Activated CD4-positive, alpha-beta T cell treated with anti-CD3 and anti-CD28 coated beads, Interleukin-2, amount 50 U/mL, for 4 hours (primary cell): ENCODE data around the gene TRIM10.

Experiments used
- DNase-seq, 2 experiments: peaks; one replicate each; pipeline ENCODE4 v3.0.0-alpha.2; 2020

Gene TRIM10

GRCh38 chr6:30160785-30161531 lies at the start of gene TRIM10:
TRIM10 (minus strand) TSS chr6:30161211; CDS start chr6:30160858, 353 bp downstream.
- DNase-seq: no peak

- no peak for DNase-seq
Observed at GRCh38 chr6:30207619-30208295, 46.7 kb upstream of the TRIM10 start.

DNA sequence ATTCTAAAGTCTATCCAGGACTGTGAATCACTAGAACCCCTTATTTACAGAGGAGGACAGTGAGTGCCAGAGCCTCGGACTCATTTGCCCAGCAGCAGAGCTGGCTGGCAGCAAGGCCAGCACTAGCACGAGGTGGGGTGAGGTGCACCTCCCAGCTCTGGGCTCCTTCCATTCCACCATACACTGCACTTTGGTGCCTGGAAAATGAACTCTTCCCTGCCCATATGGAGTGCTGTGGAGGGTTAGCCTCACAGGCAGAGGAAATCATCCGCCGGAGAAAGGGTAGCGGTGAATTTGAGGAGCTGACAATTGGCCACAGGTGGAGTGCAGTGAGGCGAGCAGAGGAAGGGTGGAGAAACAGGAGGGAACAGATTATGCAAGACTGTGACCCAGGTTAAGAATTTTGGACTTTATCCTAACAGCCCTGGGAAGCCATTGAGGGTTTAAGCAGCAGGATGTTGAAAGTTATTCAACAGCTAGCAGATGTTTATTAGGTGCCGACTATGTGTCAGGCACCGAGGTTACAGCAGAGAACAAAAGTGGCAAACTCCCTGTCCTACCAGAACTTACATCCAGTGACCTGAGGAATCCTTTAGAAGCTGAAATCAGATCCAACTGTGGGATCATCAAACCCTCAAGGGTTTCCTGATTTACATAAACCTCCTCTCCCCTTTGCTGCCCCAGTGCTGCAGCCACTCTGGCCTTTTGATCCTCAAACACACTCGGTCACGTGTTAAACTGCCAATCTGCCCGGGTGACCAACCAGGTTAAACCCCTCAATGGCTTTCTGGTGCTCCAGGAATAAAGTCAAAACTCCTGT lies 46.0 kb upstream of the TRIM10 start:
- no peak for DNase-seq

DNA sequence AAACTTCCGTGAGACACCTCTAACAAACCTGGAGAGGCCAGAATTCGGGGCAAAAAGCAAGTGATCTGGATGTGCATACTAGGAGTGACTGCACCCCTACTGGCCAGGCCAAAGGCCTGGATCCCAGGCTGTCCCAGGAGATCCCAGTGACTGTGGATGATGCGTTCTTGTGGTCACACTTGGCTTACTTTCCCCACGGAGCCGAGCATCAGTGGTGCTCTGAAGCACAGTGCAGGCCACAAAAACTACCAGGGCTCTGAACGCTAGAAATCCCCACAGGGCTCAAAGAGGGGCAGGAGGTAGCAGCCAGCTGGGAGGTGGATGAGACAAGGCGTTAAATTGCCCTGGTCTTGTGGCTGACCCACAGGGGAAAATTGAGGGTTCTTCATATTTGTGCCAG lies 45.1 kb upstream of the TRIM10 start:
- DNase-seq: no peak

DNA sequence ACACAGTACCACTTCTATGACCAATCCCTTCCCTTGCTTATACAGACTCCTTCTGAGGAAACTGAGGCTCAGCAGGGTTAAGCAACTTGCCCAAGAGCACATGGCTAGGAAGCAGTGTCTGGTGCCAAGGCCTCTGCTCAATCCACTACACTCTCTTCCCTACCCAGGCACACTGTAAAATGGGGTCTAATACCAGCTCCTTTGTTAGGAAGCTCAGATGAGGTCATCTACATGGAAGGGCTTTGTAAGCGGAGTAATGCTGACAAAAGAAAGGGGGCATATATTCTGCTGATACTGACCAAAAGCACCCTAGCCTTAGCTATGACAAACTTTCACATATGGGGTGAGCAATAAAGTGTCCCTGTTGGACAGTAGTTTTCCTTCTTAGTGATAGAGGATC lies 43.1 kb upstream of the TRIM10 start:
- no peak for DNase-seq

- DNase-seq: no peak
Observed at GRCh38 chr6:30202366-30202765, 41.4 kb upstream of the TRIM10 start.

GRCh38 chr6:30200551-30201281 lies 39.7 kb upstream of the TRIM10 start:
- no peak for DNase-seq

- no peak for DNase-seq
Observed at GRCh38 chr6:30198166-30199084, 37.4 kb upstream of the TRIM10 start.

DNA sequence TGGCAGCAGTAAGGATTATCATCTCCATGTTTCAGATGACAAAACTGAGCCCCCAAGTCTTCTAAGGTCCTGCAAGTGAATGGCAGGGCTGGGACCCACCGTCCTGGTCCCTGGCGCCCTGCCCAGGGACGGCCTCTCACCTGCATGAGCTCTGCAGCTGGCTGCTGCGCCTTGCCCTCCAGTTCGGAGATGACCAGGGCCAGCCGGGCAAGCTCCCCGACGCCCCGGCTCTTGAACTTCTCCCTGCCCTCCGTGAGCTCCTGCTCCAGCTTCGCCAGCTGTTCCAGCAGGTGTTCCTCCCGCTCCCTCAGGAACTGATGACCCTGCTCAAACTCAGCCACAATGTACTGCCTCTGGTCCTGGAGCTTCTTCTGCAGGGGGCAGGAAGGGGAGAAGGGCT lies 35.4 kb upstream of the TRIM10 start:
- DNase-seq: no peak

DNA sequence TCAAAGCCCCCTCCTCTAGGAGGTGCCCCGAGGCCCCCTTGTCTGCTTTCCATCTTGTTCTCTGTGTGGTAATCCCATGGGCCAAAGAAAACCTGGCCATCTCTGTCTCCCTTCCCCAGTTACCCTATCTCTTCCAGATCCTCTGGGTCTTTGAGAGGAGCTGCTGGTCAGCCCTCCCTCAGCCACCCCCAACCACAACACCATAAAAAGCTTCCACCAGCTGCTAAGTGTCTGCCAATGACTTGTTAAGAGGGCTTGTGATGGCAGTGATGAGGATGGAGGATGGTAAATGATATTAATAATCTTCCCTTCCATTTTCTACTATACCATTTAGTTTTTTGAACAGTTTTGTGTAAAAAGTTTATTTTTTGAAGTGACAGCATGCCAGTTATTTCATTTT lies 34.9 kb upstream of the TRIM10 start:
- DNase-seq: no peak

- no peak for DNase-seq
Observed at GRCh38 chr6:30194797-30195690, 34.0 kb upstream of the TRIM10 start.

DNA sequence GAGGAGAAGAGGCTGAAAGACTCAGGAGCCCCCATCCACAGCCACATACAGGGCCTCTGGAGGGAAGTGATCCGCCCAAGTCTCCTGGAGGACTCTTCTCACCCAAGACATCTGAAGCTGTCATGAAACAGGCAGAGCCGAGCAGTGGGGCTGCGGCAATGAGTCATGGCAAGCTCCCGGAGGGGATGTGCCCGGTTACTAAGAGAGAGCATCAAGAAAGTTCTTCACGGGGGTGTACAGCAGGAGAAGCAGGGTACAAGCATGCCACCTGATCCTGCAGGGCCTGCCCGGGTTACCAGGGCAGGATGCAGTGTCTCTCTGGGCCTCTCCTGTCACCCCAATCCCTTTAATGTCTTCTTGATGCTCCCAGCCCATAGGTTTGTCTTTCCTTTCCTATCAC lies 31.1 kb upstream of the TRIM10 start:
- no peak for DNase-seq

DNA sequence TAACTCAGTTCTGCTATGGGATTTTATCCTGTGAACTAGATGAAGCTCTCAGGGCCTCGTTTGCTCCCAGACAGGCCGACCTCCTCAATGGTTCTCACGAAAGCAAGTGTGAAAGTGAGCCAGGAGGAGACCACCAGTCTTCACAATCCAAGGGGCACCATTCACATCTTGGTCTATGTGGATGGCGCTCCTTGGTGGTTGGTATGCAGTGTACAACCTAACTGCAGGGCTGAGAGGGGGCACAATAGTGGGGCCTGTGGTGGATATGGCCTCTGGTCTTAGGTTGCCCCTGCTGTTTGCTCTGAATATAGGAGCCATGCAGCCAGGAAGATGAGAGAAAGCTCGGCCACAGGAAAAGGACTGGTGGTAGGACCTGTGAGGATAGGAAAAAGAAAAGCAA lies 27.5 kb upstream of the TRIM10 start:
- DNase-seq: no peak

GRCh38 chr6:30185846-30186484 lies 25.0 kb upstream of the TRIM10 start:
- DNase-seq: no peak

DNA sequence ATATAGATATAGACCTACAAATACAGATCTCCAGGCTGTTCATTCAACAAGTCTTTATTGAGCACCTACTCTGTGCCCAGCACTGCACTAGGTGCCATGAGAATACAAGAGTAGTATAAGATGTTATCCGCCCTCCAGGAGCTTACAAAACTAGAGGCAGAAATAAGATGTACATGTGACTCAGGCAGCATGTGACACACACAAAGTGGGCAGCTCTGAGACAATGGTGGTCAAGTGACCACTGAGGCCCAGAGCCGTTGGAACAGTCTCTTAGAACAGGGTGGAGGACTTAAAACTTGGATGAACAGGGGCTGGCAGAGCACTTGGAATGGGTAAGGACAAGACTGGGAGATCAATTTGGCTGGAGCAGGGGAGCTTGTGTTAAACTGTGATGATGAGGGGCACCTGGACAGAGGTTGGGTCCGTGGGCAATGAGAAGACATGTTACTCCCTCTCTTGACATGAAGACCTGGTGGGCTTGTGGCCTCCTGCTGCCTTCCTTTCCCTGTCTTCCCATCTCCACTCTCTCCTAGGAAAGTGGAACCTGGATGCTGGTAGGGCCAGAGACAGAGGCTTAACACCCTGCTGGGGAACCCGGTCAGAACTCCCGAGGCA lies 23.5 kb upstream of the TRIM10 start:
- no peak for DNase-seq

DNA sequence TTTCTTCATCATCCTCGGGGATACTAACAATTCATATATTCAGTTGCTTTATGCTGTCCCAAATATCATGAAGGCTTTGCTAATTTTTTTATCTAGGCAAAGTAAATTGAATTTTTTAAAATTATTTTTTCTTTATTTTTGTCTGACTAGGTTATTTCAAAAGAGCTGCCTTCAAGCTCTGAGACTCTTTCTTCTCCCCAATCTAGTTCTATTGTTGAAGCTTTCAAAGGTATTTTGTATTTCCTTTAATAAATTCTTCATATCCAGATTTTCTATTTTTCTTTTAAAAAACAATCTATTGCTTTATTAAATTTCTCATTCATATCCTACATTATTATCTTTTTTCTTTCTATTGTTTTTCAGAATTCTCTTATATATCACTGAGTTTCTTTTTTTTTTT lies 19.1 kb upstream of the TRIM10 start:
- DNase-seq: no peak

GRCh38 chr6:30178837-30179236 lies 17.8 kb upstream of the TRIM10 start:
- no peak for DNase-seq

GRCh38 chr6:30175765-30176164 lies 14.8 kb upstream of the TRIM10 start:
- DNase-seq: no peak

- no peak for DNase-seq
Observed at GRCh38 chr6:30172681-30173080, 11.7 kb upstream of the TRIM10 start.
